Neural cell (in vitro differentiated cells): ENCODE data around the gene GABPB2.

Source experiments
- EP300 ChIP-seq: fragments of 450-650 bp; conservative IDR thresholded peaks from 2 replicates; pipeline ENCODE4 v1.6.1; 2014; ENCODE audit warnings: antibody characterized with exemption, mild to moderate bottlenecking, moderate library complexity; ENCODE audit not compliant: poor library complexity, severe bottlenecking
- EZH2 ChIP-seq: fragments of 200-600, 300-800 bp; shearing (Covaris generic), sonication (generic); IDR thresholded peaks from 2 replicates; pipeline ENCODE4 v1.6.1; 2014; ENCODE audit warnings: antibody characterized with exemption, low read length, borderline replicate concordance, mild to moderate bottlenecking; ENCODE audit not compliant: insufficient read depth, poor library complexity, severe bottlenecking
- POLR2AphosphoS5 ChIP-seq: IDR thresholded peaks from 2 replicates; pipeline ENCODE4 v1.6.1; 2012
- RAD21 ChIP-seq: fragments of 450-650 bp; conservative IDR thresholded peaks from 2 replicates; pipeline ENCODE4 v1.6.1; 2014; ENCODE audit warnings: antibody characterized with exemption, mild to moderate bottlenecking, moderate library complexity
- REST ChIP-seq: IDR thresholded peaks from 2 replicates; pipeline ENCODE4 v1.6.1; 2012; ENCODE audit warnings: borderline replicate concordance
- SMC3 ChIP-seq: fragments of 450-650 bp; conservative IDR thresholded peaks from 2 replicates; pipeline ENCODE4 v1.6.1; 2014; ENCODE audit warnings: antibody characterized with exemption, mild to moderate bottlenecking, moderate library complexity; ENCODE audit not compliant: poor library complexity
- TAF1 ChIP-seq: IDR thresholded peaks from 2 replicates; pipeline ENCODE4 v1.6.1; 2012; ENCODE audit warnings: low read depth
- TF ChIP-seq, protein P1 (sequence below): fragments of 450-650 bp; IDR thresholded peaks from 2 replicates; pipeline ENCODE4 v1.5.1; 2014; ENCODE audit warnings: antibody characterized with exemption, mild to moderate bottlenecking, moderate library complexity; ENCODE audit not compliant: poor library complexity, severe bottlenecking

GRCh38 chr1:151060657-151061421 lies 9.7 kb upstream of the GABPB2 start:
- TF ChIP-seq, protein P1, sequence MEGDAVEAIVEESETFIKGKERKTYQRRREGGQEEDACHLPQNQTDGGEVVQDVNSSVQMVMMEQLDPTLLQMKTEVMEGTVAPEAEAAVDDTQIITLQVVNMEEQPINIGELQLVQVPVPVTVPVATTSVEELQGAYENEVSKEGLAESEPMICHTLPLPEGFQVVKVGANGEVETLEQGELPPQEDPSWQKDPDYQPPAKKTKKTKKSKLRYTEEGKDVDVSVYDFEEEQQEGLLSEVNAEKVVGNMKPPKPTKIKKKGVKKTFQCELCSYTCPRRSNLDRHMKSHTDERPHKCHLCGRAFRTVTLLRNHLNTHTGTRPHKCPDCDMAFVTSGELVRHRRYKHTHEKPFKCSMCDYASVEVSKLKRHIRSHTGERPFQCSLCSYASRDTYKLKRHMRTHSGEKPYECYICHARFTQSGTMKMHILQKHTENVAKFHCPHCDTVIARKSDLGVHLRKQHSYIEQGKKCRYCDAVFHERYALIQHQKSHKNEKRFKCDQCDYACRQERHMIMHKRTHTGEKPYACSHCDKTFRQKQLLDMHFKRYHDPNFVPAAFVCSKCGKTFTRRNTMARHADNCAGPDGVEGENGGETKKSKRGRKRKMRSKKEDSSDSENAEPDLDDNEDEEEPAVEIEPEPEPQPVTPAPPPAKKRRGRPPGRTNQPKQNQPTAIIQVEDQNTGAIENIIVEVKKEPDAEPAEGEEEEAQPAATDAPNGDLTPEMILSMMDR: peak; percentile 3
- TF ChIP-seq TAF1 (peak; percentile 54), REST (peak; percentile 77), EZH2 (no peak), SMC3 (no peak), EP300 (no peak), POLR2AphosphoS5 (peak; percentile 76), RAD21 (no peak)
